SK-N-SH (cell line): ENCODE measurements around the gene TRIM44. TPM values are rescaled to one million over a fixed set of nuclear protein-coding genes. Genes with fewer than 3 reads are reported as not detected.

Experiments used
- CTCF ChIA-PET: fragments of 300-600, 350-600 bp; formaldehyde crosslinking; extraction: SDS; loops from one replicate; lab custom pipeline; 2021; lab: Yijun Ruan, JAX
- POLR2A ChIA-PET: fragments of 350-600 bp; sonication (Branson Sonifier 250); formaldehyde crosslinking; extraction: SDS; loops from one replicate; lab custom pipeline; 2020; ENCODE audit warnings: antibody characterized with exemption, inconsistent platforms; lab: Yijun Ruan, JAX
- DNase-seq: peaks from one replicate; pipeline ENCODE4 v3.0.0; 2012
- H2AFZ ChIP-seq: fragments of 200-600 bp; sonication (generic); 2 replicates; pipeline ENCODE4 v1.8.1; 2016; ENCODE audit warnings: antibody characterized with exemption, mild to moderate bottlenecking, low read depth
- H3F3A ChIP-seq: fragments of 200-600 bp; sonication (generic); replicated peaks from 2 replicates; pipeline ENCODE3; 2016; ENCODE audit warnings: antibody characterized with exemption, mild to moderate bottlenecking; ENCODE audit not compliant: insufficient read depth
- H3K27ac ChIP-seq, 2 experiments: fragments of 200-500 bp in 1 of 2; fragments of 200-600 bp in 1 of 2; sonication (Bioruptor generic) in 1 of 2; sonication (generic), shearing (Covaris generic) in 1 of 2; 2 replicates each; pipeline versions ENCODE4 v1.5.1 to v1.6.1; 2014 to 2016; ENCODE audit warnings: low read depth in 2 of 2, inconsistent platforms in 1 of 2, low read length in 1 of 2, mild to moderate bottlenecking in 1 of 2, mixed read lengths in 1 of 2
- H3K27me3 ChIP-seq: fragments of 200-600 bp; sonication (generic), shearing (Covaris generic); 2 replicates; pipeline ENCODE4 v1.6.1; 2016; ENCODE audit warnings: mixed run types; ENCODE audit not compliant: insufficient read depth
- H3K36me3 ChIP-seq, 2 experiments: fragments of 200-500 bp in 1 of 2; fragments of 200-600 bp in 1 of 2; sonication (Bioruptor generic) in 1 of 2; sonication (generic) in 1 of 2; replicated peaks in 1 of 2; 2 replicates each; pipeline versions ENCODE3 to v1.5.1; 2014 to 2016; ENCODE audit warnings: low read length in 1 of 2, mild to moderate bottlenecking in 1 of 2; ENCODE audit not compliant: insufficient read depth in 2 of 2, control insufficient read depth in 1 of 2
- H3K4me1 ChIP-seq, 2 experiments: fragments of 200-500 bp in 1 of 2; fragments of 200-600 bp in 1 of 2; sonication (Bioruptor generic) in 1 of 2; sonication (generic), shearing (Covaris generic) in 1 of 2; 2 replicates each; pipeline versions ENCODE4 v1.5.1 to v1.6.1; 2014 to 2016; ENCODE audit warnings: low read depth in 1 of 2, low read length in 1 of 2, mixed run types in 1 of 2; ENCODE audit not compliant: insufficient read depth in 2 of 2, control insufficient read depth in 1 of 2
- H3K4me2 ChIP-seq: fragments of 200-600 bp; sonication (generic), shearing (Covaris generic); 2 replicates; pipeline ENCODE4 v1.6.1; 2017; ENCODE audit warnings: mixed run types
- H3K4me3 ChIP-seq, 2 experiments: fragments of 200-500 bp in 1 of 2; fragments of 200-600 bp in 1 of 2; sonication (Bioruptor generic) in 1 of 2; sonication (generic), shearing (Covaris generic) in 1 of 2; 2 replicates each; pipeline versions ENCODE4 v1.5.1 to v1.8.1; 2014 to 2016; ENCODE audit warnings: low read depth in 2 of 2, inconsistent platforms in 1 of 2, low read length in 1 of 2, mild to moderate bottlenecking in 1 of 2, mixed read lengths in 1 of 2, moderate library complexity in 1 of 2
- H3K79me2 ChIP-seq: fragments of 200-600 bp; sonication (generic); 2 replicates; pipeline ENCODE4 v1.8.1; 2017; ENCODE audit warnings: mild to moderate bottlenecking; ENCODE audit not compliant: insufficient read depth
- H3K9ac ChIP-seq: fragments of 200-600 bp; sonication (generic); 2 replicates; pipeline ENCODE4 v1.6.1; 2017; ENCODE audit warnings: mixed run types
- H3K9me2 ChIP-seq: fragments of 200-600 bp; sonication (generic); 2 replicates; pipeline ENCODE4 v1.6.1; 2017; ENCODE audit warnings: mixed run types
- H3K9me3 ChIP-seq: fragments of 200-600 bp; sonication (generic); 2 replicates; pipeline ENCODE4 v1.6.1; 2017; ENCODE audit warnings: mixed run types, mild to moderate bottlenecking, moderate library complexity
- H4K20me1 ChIP-seq: fragments of 200-600 bp; sonication (generic); 2 replicates; pipeline ENCODE4 v1.6.1; 2017; ENCODE audit warnings: mild to moderate bottlenecking, mixed run types; ENCODE audit not compliant: insufficient read depth
- FOXJ3 ChIP-seq: sonication (generic); formaldehyde crosslinking; IDR thresholded peaks from 2 replicates; pipeline ENCODE4 v1.5.1; 2020; ENCODE audit warnings: mild to moderate bottlenecking, missing genetic modification reagents
- GATA2 ChIP-seq: sonication (generic); formaldehyde crosslinking; IDR thresholded peaks from 2 replicates; pipeline ENCODE4 v1.5.0; 2020; ENCODE audit warnings: mild to moderate bottlenecking, missing genetic modification reagents
- IRF3 ChIP-seq: fragments of 150-350 bp; IDR thresholded peaks from 2 replicates; pipeline ENCODE4 v1.6.1; 2016; ENCODE audit warnings: mild to moderate bottlenecking, low read depth, low read length
- JUND ChIP-seq: IDR thresholded peaks from 2 replicates; pipeline ENCODE4 v1.4.0; 2012
- MAX ChIP-seq: IDR thresholded peaks from 2 replicates; pipeline ENCODE4 v1.4.0; 2012; ENCODE audit warnings: low read depth
- PBX3 ChIP-seq: IDR thresholded peaks from 2 replicates; pipeline ENCODE4; 2012
- POLR2AphosphoS5 ChIP-seq: IDR thresholded peaks from 2 replicates; pipeline ENCODE4 v1.6.1; 2012; ENCODE audit warnings: low read depth, low read length
- RAD21 ChIP-seq: IDR thresholded peaks from 2 replicates; pipeline ENCODE4 v1.6.1; 2012; ENCODE audit warnings: mild to moderate bottlenecking, low read length
- RFX5 ChIP-seq: IDR thresholded peaks from 2 replicates; pipeline ENCODE4 v1.6.1; 2012; ENCODE audit warnings: mild to moderate bottlenecking, improper control_type of control experiment, low read length
- RXRA ChIP-seq: IDR thresholded peaks from 2 replicates; pipeline ENCODE4 v1.4.0; 2012; ENCODE audit warnings: low read depth, mild to moderate bottlenecking, borderline replicate concordance
- SIN3A ChIP-seq: IDR thresholded peaks from 2 replicates; pipeline ENCODE4 v1.6.1; 2012; ENCODE audit warnings: low read depth, mild to moderate bottlenecking, low read length, moderate library complexity, borderline replicate concordance
- TAF1 ChIP-seq: IDR thresholded peaks from 2 replicates; pipeline ENCODE4 v1.6.1; 2012; ENCODE audit warnings: low read depth, mild to moderate bottlenecking, low read length, moderate library complexity, borderline replicate concordance
- TEAD4 ChIP-seq: IDR thresholded peaks from 2 replicates; pipeline ENCODE4 v1.4.0; 2012; ENCODE audit warnings: mild to moderate bottlenecking, borderline replicate concordance; ENCODE audit not compliant: insufficient read depth
- ZBTB33 ChIP-seq: IDR thresholded peaks from 2 replicates; pipeline ENCODE4 v1.4.0; 2012; ENCODE audit warnings: low read depth, borderline replicate concordance
- WGBS: methylation state at CpG from one replicate; pipeline ENCODE4 v1.1.6; 2017; ENCODE audit warnings: low lambda C conversion rate; 5-methylcytosine and 5-hydroxymethylcytosine counted together
- polyA plus RNA-seq, 3 experiments: library from polyadenylated mRNA; depleted of rRNA; stranded (reverse); fragments of >200 nt; gene quantifications; 2 replicates each; pipeline ENCODE4 v1.2.3, GENCODE V29; 2012

Gene TRIM44
- polyA plus RNA-seq, 1 of the 3 experiments (the other 2 are of a cell fraction): 34.1 TPM

GRCh38 chr11:35851342-35851741, 188.8 kb downstream of the TRIM44 start:
- TF ChIP-seq POLR2AphosphoS5 (no peak), PBX3 (no peak), RAD21 (no peak), RXRA (no peak), SIN3A (no peak), ZBTB33 (no peak), TAF1 (no peak)

GRCh38 chr11:35852056-35852455, 189.5 kb downstream of the TRIM44 start:
- Histone ChIP-seq H3K4me2 (no peak overlapping the region), H3K9ac (no peak overlapping the region), H3K9me3 (no peaks in the 10 kb centered on the region), H2AFZ (no peak overlapping the region), H3K9me2 (no peaks in the 10 kb centered on the region), H3K79me2 (no peaks in the 10 kb centered on the region), H3K36me3 (no peaks in the 10 kb centered on the region), H3K4me3 (no peak overlapping the region), H3F3A (no peaks in the 10 kb centered on the region), H3K27me3 (no peaks in the 10 kb centered on the region; the same call in 1 of the 2 replicates), H3K4me1 (peaks cover 0 to 2% of the 10 kb centered on the region in 2 experiments; a peak in 1 of 4 replicates), H3K27ac (no peak overlapping the region), H4K20me1 (no peaks in the 10 kb centered on the region)
- no peak for DNase-seq
- no peak for TF ChIP-seq JUND
- CTCF ChIA-PET: interaction anchor here (0.8 to 4.4 kb wide), 3 partner anchors 9 to 31 kb away, joined by 3 to 19 read pairs (median 3); no protein-coding TSS in a partner anchor
- 90% methylated on average over 5 of the region's 6 CpGs for WGBS
- POLR2A ChIA-PET: interaction anchor here (0.8 kb wide), 1 partner anchor 195 kb away, joined by 3 read pairs; no protein-coding TSS in a partner anchor

More at GRCh38 chr11:35851342-35851741, 188.8 kb downstream of the TRIM44 start:
- H3K27ac ChIP-seq: no peak overlapping the region
- ChIA-PET POLR2A (interaction anchor here (0.8 kb wide), 1 partner anchor 196 kb away, joined by 3 read pairs; no protein-coding TSS in a partner anchor), CTCF (interaction anchor here (0.8 to 4.4 kb wide), 2 partner anchors 9 to 30 kb away, joined by 3 to 19 read pairs; no protein-coding TSS in a partner anchor)
- no peak overlapping the region for H3K4me2 ChIP-seq
- no peaks in the 10 kb centered on the region for H3F3A ChIP-seq
- DNase-seq: no peak
- H2AFZ ChIP-seq: no peak overlapping the region
- no peaks in the 10 kb centered on the region for H3K79me2 ChIP-seq
- H3K27me3 ChIP-seq: no peaks in the 10 kb centered on the region; the same call in 1 of the 2 replicates
- no peaks in the 10 kb centered on the region for H4K20me1 ChIP-seq
- no peak overlapping the region for H3K4me3 ChIP-seq
- H3K9me3 ChIP-seq: no peaks in the 10 kb centered on the region
- H3K36me3 ChIP-seq: no peaks in the 10 kb centered on the region
- H3K9me2 ChIP-seq: no peaks in the 10 kb centered on the region
- 88% methylated on average over 3 of the region's 6 CpGs for WGBS
- H3K9ac ChIP-seq: no peak overlapping the region
- H3K4me1 ChIP-seq: peaks cover 0 to 2% of the 10 kb centered on the region in 2 experiments; a peak in 1 of 4 replicates

GRCh38 chr11:35853971-35854370, 191.4 kb downstream of the TRIM44 start:
- Histone ChIP-seq H3K27ac (no peak overlapping the region), H3F3A (no peaks in the 10 kb centered on the region), H3K4me3 (no peak overlapping the region), H3K9ac (no peak overlapping the region), H4K20me1 (no peaks in the 10 kb centered on the region), H3K79me2 (no peaks in the 10 kb centered on the region), H3K36me3 (no peaks in the 10 kb centered on the region), H3K4me2 (no peak overlapping the region), H3K9me3 (no peaks in the 10 kb centered on the region), H3K4me1 (no peaks in the 10 kb centered on the region), H3K27me3 (no peaks in the 10 kb centered on the region; the same call in 1 of the 2 replicates), H2AFZ (no peak overlapping the region), H3K9me2 (no peaks in the 10 kb centered on the region)
- POLR2A ChIA-PET: no interaction called here
- WGBS: 69% methylated on average over 5 of the region's 5 CpGs
- no peak for DNase-seq
- CTCF ChIA-PET: interaction anchor here (1.9 kb wide), 1 partner anchor 32 kb away, joined by 6 read pairs; no protein-coding TSS in a partner anchor
- no peak for TF ChIP-seq MAX
- TF ChIP-seq SIN3A: no peak
- no peak for TF ChIP-seq RFX5
- TF ChIP-seq ZBTB33: no peak
- no peak for TF ChIP-seq TEAD4
- TF ChIP-seq FOXJ3: no peak
- TF ChIP-seq GATA2 (CRISPR knock-in tag): no peak
- TF ChIP-seq TAF1: no peak
- TF ChIP-seq RAD21: no peak
- no peak for TF ChIP-seq IRF3
